ENCODE data around the gene SLC39A9. TPM values are rescaled to one million over a fixed set of nuclear protein-coding genes. Genes with fewer than 3 reads are reported as not detected.

Gene SLC39A9
- total RNA-seq, 2 experiments from 2014 or later, result 86.5 to 91.7 TPM

GRCh38 chr14:69458350-69458749 lies 59.9 kb downstream of the SLC39A9 start:
- Histone ChIP-seq H3K4me2 (ENCODE audit: low read length) (no peak overlapping the region), H3K9me3 (ENCODE audit: low read length) (no peaks in the 10 kb centered on the region), H3K79me2 (ENCODE audit: insufficient read depth, low read depth, low read length) (no peaks in the 10 kb centered on the region), H2AFZ (ENCODE audit: low read length) (no peak overlapping the region), H3K4me3 (ENCODE audit: low read depth, low read length, poor library complexity, severe bottlenecking) (no peak overlapping the region), H4K20me1 (ENCODE audit: insufficient read depth, low read length) (no peaks in the 10 kb centered on the region), H3K4me1 (ENCODE audit: insufficient read depth, low read length, poor library complexity, severe bottlenecking) (no peaks in the 10 kb centered on the region), H3K27ac (ENCODE audit: low read depth, low read length, poor library complexity, severe bottlenecking) (no peak overlapping the region), H3K9me2 (ENCODE audit: insufficient read depth, low read length) (no peaks in the 10 kb centered on the region), H3K36me3 (ENCODE audit: insufficient read depth, low read length) (peaks cover 57% of the 10 kb centered on the region)
- no peak for TF ChIP-seq EZH2phosphoT487 (IDR thresholded peaks at IDR 0.05; ENCODE audit: borderline replicate concordance, low read depth, low read length)
- no peak for TF ChIP-seq CTCF (conservative IDR thresholded peaks at IDR 0.05; ENCODE audit: low read length)
- CTCF ChIA-PET (ENCODE audit: unreplicated experiment), result interaction anchor here (0.6 kb wide), 1 partner anchor 9 kb away, joined by 3 read pairs; no protein-coding TSS in a partner anchor
- POLR2A ChIA-PET, result interaction anchor here (1.0 to 2.2 kb wide), 3 partner anchors 16 to 61 kb away, joined by 3 to 10 read pairs (median 7); partner anchors contain the start of genes ERH and SLC39A9
- no TSS peak for BruUV-seq (replicated peaks)
- no peak for DNase-seq (ENCODE audit: low spot score)
- intact Hi-C loops (cut with micrococcal nuclease; ENCODE audit: unreplicated experiment), result no loop called here

GRCh38 chr14:69459122-69459521 lies 60.6 kb downstream of the SLC39A9 start:
- POLR2A ChIA-PET, result interaction anchor here (1.0 to 2.2 kb wide), 3 partner anchors 16 to 62 kb away, joined by 3 to 10 read pairs (median 7); partner anchors contain the start of genes ERH and SLC39A9
- TF ChIP-seq EZH2phosphoT487 (IDR thresholded peaks at IDR 0.05; ENCODE audit: borderline replicate concordance, low read depth, low read length), result no peak
- no peak for TF ChIP-seq CTCF (conservative IDR thresholded peaks at IDR 0.05; ENCODE audit: low read length)
- H3K9me3 ChIP-seq (ENCODE audit: low read length), result no peaks in the 10 kb centered on the region
- no peak for DNase-seq (ENCODE audit: low spot score)
- H3K4me3 ChIP-seq (ENCODE audit: low read depth, low read length, poor library complexity, severe bottlenecking), result no peak overlapping the region
- H3K27ac ChIP-seq (ENCODE audit: low read depth, low read length, poor library complexity, severe bottlenecking), result no peak overlapping the region
- no peak overlapping the region for H2AFZ ChIP-seq (ENCODE audit: low read length)
- no peaks in the 10 kb centered on the region for H3K4me1 ChIP-seq (ENCODE audit: insufficient read depth, low read length, poor library complexity, severe bottlenecking)
- intact Hi-C loops (cut with micrococcal nuclease; ENCODE audit: unreplicated experiment), result no loop called here
- no peaks in the 10 kb centered on the region for H3K9me2 ChIP-seq (ENCODE audit: insufficient read depth, low read length)
- H4K20me1 ChIP-seq (ENCODE audit: insufficient read depth, low read length), result no peaks in the 10 kb centered on the region
- no peak overlapping the region for H3K4me2 ChIP-seq (ENCODE audit: low read length)
- CTCF ChIA-PET (ENCODE audit: unreplicated experiment), result interaction anchor here (0.6 kb wide), 1 partner anchor 8 kb away, joined by 3 read pairs; no protein-coding TSS in a partner anchor
- peaks cover 57% of the 10 kb centered on the region for H3K36me3 ChIP-seq (ENCODE audit: insufficient read depth, low read length)
- no peaks in the 10 kb centered on the region for H3K79me2 ChIP-seq (ENCODE audit: insufficient read depth, low read depth, low read length)
- BruUV-seq (replicated peaks), result no TSS peak

GRCh38 chr14:69460093-69460701 lies 61.7 kb downstream of the SLC39A9 start:
- POLR2A ChIA-PET, result interaction anchor here (0.5 to 2.2 kb wide), 5 partner anchors 15 to 127 kb away, joined by 3 to 7 read pairs (median 3); no protein-coding TSS in a partner anchor
- Histone ChIP-seq H3K9me3 (ENCODE audit: low read length) (no peaks in the 10 kb centered on the region), H3K4me3 (ENCODE audit: low read depth, low read length, poor library complexity, severe bottlenecking) (no peak overlapping the region), H3K4me2 (ENCODE audit: low read length) (no peak overlapping the region), H2AFZ (ENCODE audit: low read length) (no peak overlapping the region), H3K27ac (ENCODE audit: low read depth, low read length, poor library complexity, severe bottlenecking) (no peak overlapping the region), H3K36me3 (ENCODE audit: insufficient read depth, low read length) (peaks cover 47% of the 10 kb centered on the region), H3K4me1 (ENCODE audit: insufficient read depth, low read length, poor library complexity, severe bottlenecking) (no peaks in the 10 kb centered on the region), H3K79me2 (ENCODE audit: insufficient read depth, low read depth, low read length) (no peaks in the 10 kb centered on the region), H3K9me2 (ENCODE audit: insufficient read depth, low read length) (no peaks in the 10 kb centered on the region), H4K20me1 (ENCODE audit: insufficient read depth, low read length) (no peaks in the 10 kb centered on the region)
- no TSS peak for BruUV-seq (replicated peaks)
- DNase-seq (ENCODE audit: low spot score), result peak; percentile 79
- CTCF ChIA-PET (ENCODE audit: unreplicated experiment), result interaction anchor here (1.2 kb wide), 1 partner anchor 217 kb away, joined by 3 read pairs; no protein-coding TSS in a partner anchor
- intact Hi-C loops (cut with micrococcal nuclease; ENCODE audit: unreplicated experiment), result loop anchor here (1.0 to 2.0 kb wide), 4 partner anchors 62 to 217 kb away; partner anchors contain the start of genes ERH and SLC39A9
- TF ChIP-seq CTCF (conservative IDR thresholded peaks at IDR 0.05; ENCODE audit: low read length) (peak; percentile 95), EZH2phosphoT487 (IDR thresholded peaks at IDR 0.05; ENCODE audit: borderline replicate concordance, low read depth, low read length) (no peak)

All from OCI-LY7 (cell line).